ENCODE data around the gene SIK3.
"Not testable (repeated sequence)": the region's sequence is repeated elsewhere in the genome, so short reads cannot be mapped to it uniquely, and the experiment has no call there.

Gene SIK3

DNA sequence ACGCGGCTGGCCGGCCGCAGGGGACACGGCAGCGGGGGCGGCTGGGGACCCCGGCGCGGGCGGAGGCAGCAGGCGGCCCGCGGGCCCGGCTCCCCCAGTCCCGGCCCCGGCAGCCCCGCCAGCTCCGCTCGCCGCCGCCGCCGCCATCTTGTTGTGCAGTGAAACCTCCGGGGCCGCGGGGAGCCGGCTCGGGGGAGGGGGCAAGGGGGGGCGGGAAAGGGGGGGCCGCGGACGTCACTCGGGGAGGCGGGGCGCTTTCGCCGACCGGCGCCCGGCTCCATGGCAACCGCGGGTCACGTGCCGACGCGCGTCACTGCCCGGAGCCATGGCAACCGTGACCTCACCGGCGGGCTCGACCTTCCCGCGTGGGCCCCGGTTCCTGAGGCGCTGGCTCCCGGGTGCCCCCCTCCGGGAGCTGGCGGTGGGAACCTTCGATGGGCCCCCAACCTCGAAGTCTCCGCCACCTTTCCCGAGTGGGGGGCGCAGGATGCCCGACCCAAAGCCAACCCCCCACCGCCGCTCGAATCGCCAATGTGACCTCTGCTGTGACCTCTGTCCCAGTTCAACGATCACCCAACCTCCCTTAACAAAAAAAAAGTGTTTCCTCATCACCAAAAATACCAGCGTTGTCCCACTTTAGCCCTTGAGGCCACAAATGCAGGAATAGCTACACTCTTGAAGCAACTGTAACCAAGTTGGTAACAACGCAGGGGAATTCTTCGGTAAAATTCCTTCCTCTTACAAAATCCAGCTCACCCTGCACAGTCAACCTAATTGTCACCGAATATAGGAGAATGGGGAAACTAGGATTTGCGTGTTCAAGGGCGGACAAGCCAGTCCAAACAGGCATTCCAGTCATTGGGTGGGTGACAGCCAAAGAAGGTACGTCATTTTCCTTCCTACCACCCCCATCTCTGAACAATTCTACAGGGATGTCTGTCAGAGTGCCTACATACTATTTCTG, at the start of gene SIK3:
Gene SIK3 (minus strand): TSS at position 160 of the 964 bp plus-strand sequence. CDS start 13 bp downstream, at position 147.
- TF ChIP-seq, protein P1, sequence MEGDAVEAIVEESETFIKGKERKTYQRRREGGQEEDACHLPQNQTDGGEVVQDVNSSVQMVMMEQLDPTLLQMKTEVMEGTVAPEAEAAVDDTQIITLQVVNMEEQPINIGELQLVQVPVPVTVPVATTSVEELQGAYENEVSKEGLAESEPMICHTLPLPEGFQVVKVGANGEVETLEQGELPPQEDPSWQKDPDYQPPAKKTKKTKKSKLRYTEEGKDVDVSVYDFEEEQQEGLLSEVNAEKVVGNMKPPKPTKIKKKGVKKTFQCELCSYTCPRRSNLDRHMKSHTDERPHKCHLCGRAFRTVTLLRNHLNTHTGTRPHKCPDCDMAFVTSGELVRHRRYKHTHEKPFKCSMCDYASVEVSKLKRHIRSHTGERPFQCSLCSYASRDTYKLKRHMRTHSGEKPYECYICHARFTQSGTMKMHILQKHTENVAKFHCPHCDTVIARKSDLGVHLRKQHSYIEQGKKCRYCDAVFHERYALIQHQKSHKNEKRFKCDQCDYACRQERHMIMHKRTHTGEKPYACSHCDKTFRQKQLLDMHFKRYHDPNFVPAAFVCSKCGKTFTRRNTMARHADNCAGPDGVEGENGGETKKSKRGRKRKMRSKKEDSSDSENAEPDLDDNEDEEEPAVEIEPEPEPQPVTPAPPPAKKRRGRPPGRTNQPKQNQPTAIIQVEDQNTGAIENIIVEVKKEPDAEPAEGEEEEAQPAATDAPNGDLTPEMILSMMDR (IDR thresholded peaks at IDR 0.05; ENCODE audit: low read depth, low read length), result peak; percentile 50
- DNase-seq (ENCODE audit: extremely low read depth, low read depth), result peak; percentile 81

GRCh38 chr11:117146521-117146920, 48.3 kb upstream of the SIK3 start:
- no peak for DNase-seq (ENCODE audit: extremely low read depth, low read depth)
- TF ChIP-seq, protein P1 (IDR thresholded peaks at IDR 0.05; ENCODE audit: low read depth, low read length), result no peak

GRCh38 chr11:117145393-117145761, 47.1 kb upstream of the SIK3 start:
- TF ChIP-seq, protein P1 (IDR thresholded peaks at IDR 0.05; ENCODE audit: low read depth, low read length), result peak; percentile 19
- DNase-seq (ENCODE audit: extremely low read depth, low read depth), result no peak

DNA sequence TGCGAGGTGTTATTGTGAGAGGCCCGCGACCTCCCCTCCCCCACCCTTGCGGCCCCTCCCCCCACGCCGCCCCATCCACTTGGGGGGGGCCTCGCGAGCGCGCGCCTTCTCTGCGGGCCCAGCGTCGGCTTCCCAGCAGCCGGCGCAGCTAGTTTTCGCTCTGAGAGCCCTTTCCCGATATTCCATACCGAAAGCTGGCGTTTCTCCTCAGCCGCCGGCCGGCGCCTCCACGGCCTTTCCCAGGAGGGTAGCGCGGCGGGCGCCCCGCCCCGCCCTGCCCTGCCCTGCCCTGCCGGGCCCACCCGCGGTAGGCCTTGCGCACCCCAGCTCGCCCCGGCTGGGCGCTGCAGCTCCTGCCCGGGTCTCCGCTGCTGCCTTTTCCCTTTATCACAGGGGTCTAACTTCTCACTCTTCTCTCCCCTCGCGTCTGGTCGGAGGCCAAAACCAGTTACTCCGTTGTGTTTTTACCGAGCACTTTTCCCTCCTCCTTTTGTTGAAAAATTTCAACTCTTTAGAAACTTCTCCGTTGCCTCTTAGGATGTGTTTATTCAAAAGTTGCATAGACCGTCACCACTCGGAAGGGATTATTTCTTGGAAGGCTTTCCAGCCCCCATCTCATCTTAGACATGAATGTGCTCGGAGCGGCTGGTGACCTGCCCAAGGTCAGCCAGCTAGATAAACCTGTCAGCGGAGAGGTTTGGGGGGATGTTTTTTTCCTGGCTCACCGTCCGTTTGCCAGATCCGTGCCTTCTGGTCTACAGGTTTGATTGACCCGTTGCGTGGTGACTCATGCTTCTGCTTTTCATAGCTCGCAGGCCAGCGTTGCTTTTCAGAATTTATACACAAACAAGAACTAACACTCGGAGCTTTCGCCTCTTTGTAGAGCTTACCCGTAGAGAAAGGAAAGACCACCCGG, 46.5 kb upstream of the SIK3 start:
- TF ChIP-seq, protein P1 (IDR thresholded peaks at IDR 0.05; ENCODE audit: low read depth, low read length), result no peak

GRCh38 chr11:117143871-117144476, 45.7 kb upstream of the SIK3 start, which contains the start of gene PAFAH1B2:
Gene PAFAH1B2 (plus strand): TSS chr11:117144287. CDS start chr11:117152448, 8,161 bp downstream.
- TF ChIP-seq, protein P1 (IDR thresholded peaks at IDR 0.05; ENCODE audit: low read depth, low read length), result no peak
- peak; percentile 67 for DNase-seq (ENCODE audit: extremely low read depth, low read depth)

More for the DNA sequence above, 46.5 kb upstream of the SIK3 start:
- DNase-seq (ENCODE audit: extremely low read depth, low read depth), result no peak

DNA sequence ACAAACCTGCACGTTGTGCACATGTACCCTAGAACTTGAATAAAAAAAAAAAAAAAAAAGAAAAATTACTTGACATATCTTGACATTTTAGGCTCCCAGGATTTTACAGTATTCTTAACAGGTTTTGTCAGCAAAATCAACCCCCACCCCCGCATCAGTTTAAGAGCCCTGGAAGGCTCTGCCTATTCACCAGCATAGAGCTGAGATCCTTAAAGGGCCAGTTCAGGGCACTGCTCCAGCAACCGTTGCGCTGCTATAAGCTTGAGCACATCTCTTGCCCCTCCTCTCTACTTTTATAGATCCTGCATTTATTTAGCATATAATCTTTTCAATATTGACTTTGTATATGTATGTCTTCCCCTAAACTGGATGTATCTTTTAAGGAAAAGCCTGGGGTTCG, 45.2 kb upstream of the SIK3 start:
- TF ChIP-seq, protein P1 (IDR thresholded peaks at IDR 0.05; ENCODE audit: low read depth, low read length), result no peak
- no peak for DNase-seq (ENCODE audit: extremely low read depth, low read depth)

- not testable (repeated sequence) for DNase-seq (ENCODE audit: extremely low read depth, low read depth)
These were observed 39.2 kb upstream of the SIK3 start for GRCh38 chr11:117137223-117138086.

- DNase-seq (ENCODE audit: extremely low read depth, low read depth), result not testable (repeated sequence)
These were observed 36.8 kb upstream of the SIK3 start for GRCh38 chr11:117134979-117135378.

All from AG09319 (cell line).